Testis (tissue), 2 donors: ENCODE measurements around the gene ABCC8.

Experiments used
- CTCF ChIP-seq, 3 experiments: fragments of 450-650 bp in 2 of 3; fragments of 200-600 bp in 1 of 3; sonication (generic) in 1 of 3; IDR thresholded peaks; one replicate each; pipeline ENCODE4 v1.5.1; 2016 to 2019; ENCODE audit warnings: antibody characterized with exemption in 3 of 3, mild to moderate bottlenecking in 2 of 3, moderate library complexity in 1 of 3
- POLR2A ChIP-seq: fragments of 450-650 bp; IDR thresholded peaks from one replicate; pipeline ENCODE4 v1.6.1; 2017; ENCODE audit warnings: antibody characterized with exemption, mild to moderate bottlenecking, moderate library complexity

GRCh38 chr11:17496406-17496805, 19.8 kb upstream of the ABCC8 start:
- TF ChIP-seq CTCF (IDR thresholded peaks at IDR 0.05) (no peak), POLR2A (no peak)
